ENCODE data around the gene ARHGAP40. TPM values are rescaled to one million over a fixed set of nuclear protein-coding genes. Genes with fewer than 3 reads are reported as not detected.

The ARHGAP40 gene
- total RNA-seq, 2 experiments from 2014 or later: 0.12 TPM; not detected in 1

GRCh38 chr20:38649275-38649891, 47.8 kb downstream of the ARHGAP40 start:
- no peaks in the 10 kb centered on the region for H3K9me3 Mint-ChIP-seq
- H3K4me3 Mint-ChIP-seq: no peak overlapping the region
- DNase-seq: no peak

GRCh38 chr20:38650010-38650409, 48.4 kb downstream of the ARHGAP40 start:
- H3K4me1 Mint-ChIP-seq: peaks cover 7% of the 10 kb centered on the region
- no peaks in the 10 kb centered on the region for H3K36me3 Mint-ChIP-seq
- no peak overlapping the region for H3K4me3 Mint-ChIP-seq
- H3K27me3 Mint-ChIP-seq: peaks cover 30% of the 10 kb centered on the region
- H3K9me3 Mint-ChIP-seq: no peaks in the 10 kb centered on the region
- no peak for DNase-seq
- no peak overlapping the region for H3K27ac Mint-ChIP-seq

More at GRCh38 chr20:38649275-38649891, 47.8 kb downstream of the ARHGAP40 start:
- peaks cover 36% of the 10 kb centered on the region for H3K27me3 Mint-ChIP-seq
- H3K36me3 Mint-ChIP-seq: no peaks in the 10 kb centered on the region
- H3K4me1 Mint-ChIP-seq: peaks cover 7% of the 10 kb centered on the region
- no peak overlapping the region for H3K27ac Mint-ChIP-seq

GRCh38 chr20:38651154-38651553, 49.5 kb downstream of the ARHGAP40 start:
- DNase-seq: no peak
- Mint-ChIP-seq H3K27ac (no peak overlapping the region), H3K9me3 (no peaks in the 10 kb centered on the region), H3K4me3 (no peak overlapping the region), H3K27me3 (peaks cover 29% of the 10 kb centered on the region), H3K4me1 (peaks cover 7% of the 10 kb centered on the region), H3K36me3 (no peaks in the 10 kb centered on the region)

- Mint-ChIP-seq H3K9me3 (no peaks in the 10 kb centered on the region), H3K4me3 (no peak overlapping the region), H3K27me3 (peaks cover 27% of the 10 kb centered on the region), H3K36me3 (no peaks in the 10 kb centered on the region), H3K27ac (no peak overlapping the region), H3K4me1 (peaks cover 3% of the 10 kb centered on the region)
- DNase-seq: no peak
These were observed 50.0 kb downstream of the ARHGAP40 start for GRCh38 chr20:38651562-38651961.

- Mint-ChIP-seq H3K27me3 (peaks cover 26% of the 10 kb centered on the region), H3K36me3 (no peaks in the 10 kb centered on the region), H3K9me3 (no peaks in the 10 kb centered on the region), H3K4me3 (no peak overlapping the region), H3K4me1 (no peaks in the 10 kb centered on the region), H3K27ac (no peak overlapping the region)
- no peak for DNase-seq
These were observed 51.4 kb downstream of the ARHGAP40 start for GRCh38 chr20:38652995-38653394.

- Mint-ChIP-seq H3K4me3 (no peak overlapping the region), H3K27me3 (peaks cover 35% of the 10 kb centered on the region), H3K4me1 (no peaks in the 10 kb centered on the region), H3K9me3 (no peaks in the 10 kb centered on the region), H3K27ac (no peak overlapping the region), H3K36me3 (no peaks in the 10 kb centered on the region)
- DNase-seq: no peak
These were observed 55.8 kb downstream of the ARHGAP40 start for GRCh38 chr20:38657390-38657789.

- Mint-ChIP-seq H3K36me3 (no peaks in the 10 kb centered on the region), H3K4me1 (no peaks in the 10 kb centered on the region), H3K27ac (no peak overlapping the region), H3K9me3 (no peaks in the 10 kb centered on the region), H3K27me3 (peaks cover 45% of the 10 kb centered on the region), H3K4me3 (no peak overlapping the region)
- DNase-seq: peak; percentile 28
These were observed 57.4 kb downstream of the ARHGAP40 start for GRCh38 chr20:38658879-38659596.

GRCh38 chr20:38659597-38659880, 57.9 kb downstream of the ARHGAP40 start:
- Mint-ChIP-seq H3K27ac (no peak overlapping the region), H3K4me3 (no peak overlapping the region), H3K36me3 (no peaks in the 10 kb centered on the region), H3K9me3 (peaks cover 2% of the 10 kb centered on the region), H3K4me1 (no peaks in the 10 kb centered on the region), H3K27me3 (peaks cover 50% of the 10 kb centered on the region)
- no peak for DNase-seq

GRCh38 chr20:38660429-38660828, 58.8 kb downstream of the ARHGAP40 start:
- peaks cover under 1% of the 10 kb centered on the region for H3K4me1 Mint-ChIP-seq
- no peak overlapping the region for H3K27ac Mint-ChIP-seq
- H3K9me3 Mint-ChIP-seq: peaks cover 2% of the 10 kb centered on the region
- H3K27me3 Mint-ChIP-seq: peaks cover 53% of the 10 kb centered on the region
- no peak overlapping the region for H3K4me3 Mint-ChIP-seq
- H3K36me3 Mint-ChIP-seq: no peaks in the 10 kb centered on the region
- DNase-seq: no peak

GRCh38 chr20:38663660-38664059, 62.1 kb downstream of the ARHGAP40 start:
- Mint-ChIP-seq H3K4me1 (peaks cover 4% of the 10 kb centered on the region), H3K27me3 (peaks cover 44% of the 10 kb centered on the region), H3K9me3 (peaks cover 2% of the 10 kb centered on the region), H3K4me3 (no peak overlapping the region), H3K36me3 (no peaks in the 10 kb centered on the region), H3K27ac (no peak overlapping the region)
- DNase-seq: no peak

- DNase-seq: no peak
- H3K27me3 Mint-ChIP-seq: peaks cover 46% of the 10 kb centered on the region
- H3K36me3 Mint-ChIP-seq: no peaks in the 10 kb centered on the region
- no peak overlapping the region for H3K27ac Mint-ChIP-seq
- no peak overlapping the region for H3K4me3 Mint-ChIP-seq
- H3K9me3 Mint-ChIP-seq: peaks cover 2% of the 10 kb centered on the region
- H3K4me1 Mint-ChIP-seq: peaks cover 4% of the 10 kb centered on the region
These were observed 62.7 kb downstream of the ARHGAP40 start for GRCh38 chr20:38664284-38664683.

GRCh38 chr20:38665094-38665493, 63.5 kb downstream of the ARHGAP40 start:
- no peak overlapping the region for H3K4me3 Mint-ChIP-seq

GRCh38 chr20:38665506-38666285, 64.1 kb downstream of the ARHGAP40 start:
- DNase-seq: no peak
- Mint-ChIP-seq H3K27ac (no peak overlapping the region), H3K4me3 (no peak overlapping the region), H3K36me3 (no peaks in the 10 kb centered on the region), H3K27me3 (peaks cover 54% of the 10 kb centered on the region), H3K4me1 (peaks cover 4% of the 10 kb centered on the region), H3K9me3 (peaks cover 2% of the 10 kb centered on the region)

More at GRCh38 chr20:38665094-38665493, 63.5 kb downstream of the ARHGAP40 start:
- Mint-ChIP-seq H3K27me3 (peaks cover 50% of the 10 kb centered on the region), H3K4me1 (peaks cover 4% of the 10 kb centered on the region), H3K9me3 (peaks cover 2% of the 10 kb centered on the region), H3K27ac (no peak overlapping the region), H3K36me3 (no peaks in the 10 kb centered on the region)
- DNase-seq: no peak

GRCh38 chr20:38667417-38667956, 65.9 kb downstream of the ARHGAP40 start:
- peaks cover 4% of the 10 kb centered on the region for H3K4me1 Mint-ChIP-seq
- H3K27ac Mint-ChIP-seq: no peak overlapping the region
- peaks cover 67% of the 10 kb centered on the region for H3K27me3 Mint-ChIP-seq
- H3K36me3 Mint-ChIP-seq: no peaks in the 10 kb centered on the region
- H3K4me3 Mint-ChIP-seq: no peak overlapping the region
- DNase-seq: no peak
- H3K9me3 Mint-ChIP-seq: peaks cover 2% of the 10 kb centered on the region

- no peak for DNase-seq
- Mint-ChIP-seq H3K4me3 (no peak overlapping the region), H3K9me3 (no peaks in the 10 kb centered on the region), H3K27ac (no peak overlapping the region), H3K27me3 (peaks cover 66% of the 10 kb centered on the region), H3K4me1 (peaks cover 10% of the 10 kb centered on the region), H3K36me3 (no peaks in the 10 kb centered on the region)
These were observed 68.1 kb downstream of the ARHGAP40 start for GRCh38 chr20:38669688-38670087.

Measured in activated naive CD8-positive, alpha-beta T cell treated with anti-CD3 and anti-CD28 coated beads for 36 hours (primary cell).